GM21737 (cell line): ENCODE data around the gene PRKAG2.

Experiments used
- ATAC-seq: cut with Tn5 transposase; IDR thresholded peaks from one replicate; pipeline ENCODE4 v1.9.1; 2021; ENCODE audit warnings: mild to moderate bottlenecking, moderate library complexity; ENCODE audit not compliant: unreplicated experiment

Gene PRKAG2

GRCh38 chr7:151732292-151732691 is 144.6 kb downstream of the PRKAG2 start:
- no peak for ATAC-seq

- no peak for ATAC-seq
Measured at GRCh38 chr7:151731022-151731441, 145.9 kb downstream of the PRKAG2 start.

GRCh38 chr7:151730591-151730990 is 146.3 kb downstream of the PRKAG2 start:
- no peak for ATAC-seq

- no peak for ATAC-seq
Measured at GRCh38 chr7:151729521-151729921, 147.4 kb downstream of the PRKAG2 start.

- no peak for ATAC-seq
Measured at GRCh38 chr7:151728746-151729145, 148.2 kb downstream of the PRKAG2 start.

- no peak for ATAC-seq
Measured at GRCh38 chr7:151728286-151728660, 148.6 kb downstream of the PRKAG2 start.

- ATAC-seq = no peak
Measured at GRCh38 chr7:151727579-151728285, 149.2 kb downstream of the PRKAG2 start.

GRCh38 chr7:151726652-151727578 is 150.0 kb downstream of the PRKAG2 start:
- no peak for ATAC-seq

- no peak for ATAC-seq
Measured at GRCh38 chr7:151725844-151726651, 150.9 kb downstream of the PRKAG2 start.

GRCh38 chr7:151724920-151725584 is 151.9 kb downstream of the PRKAG2 start:
- ATAC-seq = no peak

- ATAC-seq = no peak
Measured at GRCh38 chr7:151724250-151724915, 152.5 kb downstream of the PRKAG2 start.

- ATAC-seq = no peak
Measured at GRCh38 chr7:151723321-151723720, 153.6 kb downstream of the PRKAG2 start.

- ATAC-seq = no peak
Measured at GRCh38 chr7:151722533-151722932, 154.4 kb downstream of the PRKAG2 start.

GRCh38 chr7:151721694-151722093 is 155.2 kb downstream of the PRKAG2 start:
- ATAC-seq = no peak

- ATAC-seq = no peak
Measured at GRCh38 chr7:151721236-151721635, 155.7 kb downstream of the PRKAG2 start.

- ATAC-seq = no peak
Measured at GRCh38 chr7:151720280-151720679, 156.6 kb downstream of the PRKAG2 start.

GRCh38 chr7:151719897-151720242 is 157.0 kb downstream of the PRKAG2 start:
- ATAC-seq = no peak

GRCh38 chr7:151719031-151719896 is 157.7 kb downstream of the PRKAG2 start:
- no peak for ATAC-seq

- no peak for ATAC-seq
Measured at GRCh38 chr7:151717918-151718317, 159.0 kb downstream of the PRKAG2 start.
